ENCODE results near the gene BDH1. TPM values are rescaled to one million over a fixed set of nuclear protein-coding genes. Genes with fewer than 3 reads are reported as not detected.
A peak's percentile ranks its signal among the peaks of the same experiment; 100 is the strongest.

The BDH1 gene
- total and polyA plus RNA-seq, 2 of the 8 experiments (the other 6 are each of a cell fraction or from before 2014, with no cell fraction given): 27.2 to 28.1 TPM

- no peak overlapping the region for H3K4ac ChIP-seq (replicated peaks; ENCODE audit: insufficient read length, low read depth, low read length)
- no peak for DNase-seq (ENCODE audit: low read depth in 1 of 2, low spot score in 2 of 2)
- ChIA-PET CTCF (ENCODE audit: partially characterized antibody) (interaction anchor here (0.8 to 3.4 kb wide), 6 partner anchors 11 to 24 kb away, joined by 3 to 23 read pairs (median 4); no protein-coding TSS in a partner anchor), POLR2A (ENCODE audit: partially characterized antibody) (no interaction called here)
- no peak overlapping the region for H4K5ac ChIP-seq (ENCODE audit: insufficient read length, low read depth, low read length)
- H3K9me3 ChIP-seq (ENCODE audit: insufficient read depth in 2 of 2, low read depth in 1 of 2, low read length in 1 of 2): no peaks in the 10 kb centered on the region
- H3K23me2 ChIP-seq (ENCODE audit: low read depth, low read length): no peaks in the 10 kb centered on the region; the same call in 1 of the 2 replicates
- H2AK5ac ChIP-seq (ENCODE audit: low read depth, low read length): no peak overlapping the region
- H3K79me1 ChIP-seq (ENCODE audit: low read depth, low read length): no peaks in the 10 kb centered on the region
- H3K18ac ChIP-seq (ENCODE audit: extremely low read depth, low read length): no peak overlapping the region
- H2BK120ac ChIP-seq (replicated peaks; ENCODE audit: low read depth, low read length): no peak overlapping the region
- H3K79me2 ChIP-seq (ENCODE audit: control insufficient read depth in 1 of 2, insufficient read depth in 2 of 2, low read length in 2 of 2): no peaks in the 10 kb centered on the region
- H3K27ac ChIP-seq (ENCODE audit: low read depth, low read length): no peak overlapping the region
- H3K9ac ChIP-seq (replicated peaks in 1 of 4; ENCODE audit: extremely low read depth in 1 of 4, low read depth in 3 of 4, low read length in 3 of 4): no peak overlapping the region
- H3K27me3 ChIP-seq (replicated peaks in 1 of 4; ENCODE audit: control insufficient read depth in 3 of 4, extremely low read depth in 1 of 4, insufficient read depth in 3 of 4, low read length in 3 of 4): no peaks in the 10 kb centered on the region
- no peak overlapping the region for H3K23ac ChIP-seq (ENCODE audit: insufficient read length)
- FAIRE-seq: no peak
- WGBS, 2 experiments (ENCODE audit: extremely low coverage in 1 of 2, insufficient coverage in 1 of 2, insufficient read length in 1 of 2, insufficient replicate concordance in 2 of 2, low coverage in 1 of 2, low lambda C conversion rate in 2 of 2, missing lambda C conversion rate in 1 of 2): 87% methylated on average over 14 of the region's 14 CpGs; no CpG with 5 or more reads in 1 of the 2 experiments
- no peak overlapping the region for H4K8ac ChIP-seq (ENCODE audit: extremely low read depth, insufficient read depth, low read length)
- no peak overlapping the region for H4K91ac ChIP-seq (replicated peaks; ENCODE audit: insufficient read length, low read length)
- no peaks in the 10 kb centered on the region for H4K20me1 ChIP-seq (replicated peaks in 1 of 2; ENCODE audit: control insufficient read depth in 1 of 2, insufficient read depth in 2 of 2, low read length in 2 of 2)
- no peak overlapping the region for H3K4me3 ChIP-seq (ENCODE audit: extremely low read depth in 1 of 4, insufficient read depth in 2 of 4, low read depth in 3 of 4, low read length in 4 of 4)
- no peak overlapping the region for H2BK20ac ChIP-seq (ENCODE audit: low read length)
- H2BK5ac ChIP-seq (ENCODE audit: low read depth, low read length): no peak overlapping the region
- H3K36me3 ChIP-seq (ENCODE audit: control insufficient read depth in 2 of 4, insufficient read depth in 4 of 4, low read length in 3 of 4): no peaks in the 10 kb centered on the region
- H3K14ac ChIP-seq (ENCODE audit: insufficient read length): no peak overlapping the region
- H2AFZ ChIP-seq (ENCODE audit: low read length): no peak overlapping the region
- H3K4me2 ChIP-seq (ENCODE audit: insufficient read depth in 1 of 2, low read depth in 2 of 2, low read length in 2 of 2): no peak overlapping the region
- H3K56ac ChIP-seq (replicated peaks; ENCODE audit: insufficient read length, low read depth, low read length): no peak overlapping the region
- 0 out of 2 replicates have a peak overlapping the region, but pooled peaks have one; percentile 43 for H2BK12ac ChIP-seq (ENCODE audit: low read depth, low read length)
- H2BK15ac ChIP-seq (ENCODE audit: low read length): no peak overlapping the region
- peaks cover 0 to 18% (median 15%) of the 10 kb centered on the region in 4 experiments; a peak in 6 of 7 replicates for H3K4me1 ChIP-seq (replicated peaks in 1 of 4; ENCODE audit: control insufficient read depth in 3 of 4, insufficient read depth in 4 of 4, low read length in 3 of 4)
- TF ChIP-seq SP2 (IDR thresholded peaks at IDR 0.05; ENCODE audit: low read length) (no peak), KDM5A (IDR thresholded peaks at IDR 0.05; ENCODE audit: low read length) (no peak), RBBP5 (IDR thresholded peaks at IDR 0.05; ENCODE audit: borderline replicate concordance, low read depth, low read length) (no peak), TEAD4 (IDR thresholded peaks at IDR 0.05; ENCODE audit: low read depth, low read length) (no peak), RAD21 (IDR thresholded peaks at IDR 0.05 in 1 of 2, conservative IDR thresholded peaks at IDR 0.05 in 1 of 2; ENCODE audit: low read depth in 2 of 2, low read length in 2 of 2) (no peak), CHD1 (IDR thresholded peaks at IDR 0.05; ENCODE audit: low read depth, low read length) (no peak), CBX8 (IDR thresholded peaks at IDR 0.05; ENCODE audit: borderline replicate concordance, low read depth, low read length) (no peak), BRCA1 (IDR thresholded peaks at IDR 0.05; ENCODE audit: low read depth, low read length) (no peak), BCL11A (IDR thresholded peaks at IDR 0.05; ENCODE audit: low read depth in 2 of 2, low read length in 2 of 2) (no peak), EZH2 (IDR thresholded peaks at IDR 0.05; ENCODE audit: low read depth, low read length, severe bottlenecking) (no peak), SIRT6 (IDR thresholded peaks at IDR 0.05; ENCODE audit: low read length) (no peak), POU5F1 (IDR thresholded peaks at IDR 0.05; ENCODE audit: low read depth, low read length) (no peak), MAFK (IDR thresholded peaks at IDR 0.05; ENCODE audit: low read depth, low read length) (no peak), SP1 (IDR thresholded peaks at IDR 0.05; ENCODE audit: low read depth, low read length) (no peak)
Measured at GRCh38 chr3:197523526-197523925, 32.2 kb downstream of the BDH1 start.
